DND-41 (cell line): ENCODE results near the gene KLF3.

Experiments used
- EZH2 ChIP-seq: IDR thresholded peaks from 3 replicates; pipeline ENCODE4 v1.6.1; 2012; ENCODE audit warnings: borderline replicate concordance, low read depth, mild to moderate bottlenecking, moderate library complexity, low read length, inconsistent platforms; ENCODE audit not compliant: severe bottlenecking
- TF ChIP-seq, protein P1 (sequence below): IDR thresholded peaks from 2 replicates; pipeline ENCODE4 v1.5.1; 2012; ENCODE audit warnings: borderline replicate concordance, low read length, moderate library complexity, mild to moderate bottlenecking; ENCODE audit not compliant: poor library complexity, severe bottlenecking; ENCODE audit errors: extremely low read depth

DNA sequence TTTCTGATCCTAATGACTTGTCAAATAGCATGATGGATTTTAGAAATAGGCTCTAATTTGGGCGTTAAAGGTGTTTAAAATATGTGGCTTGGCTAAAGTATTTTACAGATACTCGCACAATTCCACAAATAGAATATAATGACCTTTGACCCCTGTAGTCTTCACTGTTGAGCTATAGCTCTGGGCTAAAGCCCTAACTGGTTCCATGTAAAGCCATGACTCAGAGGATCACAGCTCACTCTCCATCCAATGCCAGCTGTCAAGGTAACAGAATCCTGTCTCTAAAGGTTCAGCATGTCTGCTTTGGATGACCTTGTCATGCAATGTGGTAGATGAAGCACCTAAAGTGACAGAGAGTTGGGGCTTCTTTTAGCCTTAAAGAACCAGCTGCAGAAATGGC lies 76.3 kb downstream of the KLF3 start:
- TF ChIP-seq, protein P1, sequence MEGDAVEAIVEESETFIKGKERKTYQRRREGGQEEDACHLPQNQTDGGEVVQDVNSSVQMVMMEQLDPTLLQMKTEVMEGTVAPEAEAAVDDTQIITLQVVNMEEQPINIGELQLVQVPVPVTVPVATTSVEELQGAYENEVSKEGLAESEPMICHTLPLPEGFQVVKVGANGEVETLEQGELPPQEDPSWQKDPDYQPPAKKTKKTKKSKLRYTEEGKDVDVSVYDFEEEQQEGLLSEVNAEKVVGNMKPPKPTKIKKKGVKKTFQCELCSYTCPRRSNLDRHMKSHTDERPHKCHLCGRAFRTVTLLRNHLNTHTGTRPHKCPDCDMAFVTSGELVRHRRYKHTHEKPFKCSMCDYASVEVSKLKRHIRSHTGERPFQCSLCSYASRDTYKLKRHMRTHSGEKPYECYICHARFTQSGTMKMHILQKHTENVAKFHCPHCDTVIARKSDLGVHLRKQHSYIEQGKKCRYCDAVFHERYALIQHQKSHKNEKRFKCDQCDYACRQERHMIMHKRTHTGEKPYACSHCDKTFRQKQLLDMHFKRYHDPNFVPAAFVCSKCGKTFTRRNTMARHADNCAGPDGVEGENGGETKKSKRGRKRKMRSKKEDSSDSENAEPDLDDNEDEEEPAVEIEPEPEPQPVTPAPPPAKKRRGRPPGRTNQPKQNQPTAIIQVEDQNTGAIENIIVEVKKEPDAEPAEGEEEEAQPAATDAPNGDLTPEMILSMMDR, result no peak
- TF ChIP-seq EZH2, result no peak
